Endothelial cell of umbilical vein (primary cell): ENCODE data around the gene CLIP4. TPM values are rescaled to one million over a fixed set of nuclear protein-coding genes. Genes with fewer than 3 reads are reported as not detected.

Source experiments
- BruUV-seq: library from RNA; stranded (reverse); fragments of 400-500 nt; replicated peaks from 2 replicates; lab custom pipeline; 2021; lab: Mats Ljungman, UMichigan
- CTCF ChIA-PET: fragments of 300-600, 350-600 bp; sonication (Branson Sonifier 250); formaldehyde crosslinking; loops from one replicate; lab custom pipeline; 2021; ENCODE audit warnings: antibody characterized with exemption, inconsistent platforms; lab: Charles Lee
- POLR2A ChIA-PET: fragments of 300-600, 350-600 bp; sonication (Branson Sonifier 250); formaldehyde crosslinking; loops from one replicate; lab custom pipeline; 2021; ENCODE audit warnings: antibody characterized with exemption, inconsistent platforms; lab: Charles Lee
- DNase-seq: peaks from one replicate; pipeline ENCODE4 v3.0.0-alpha.2; 2011; ENCODE audit warnings: low read depth, low spot score
- FAIRE-seq: peaks from 2 replicates; lab custom pipeline; 2011; peaks lifted over from hg19 to GRCh38; lab: Jason Lieb, UNC
- H2AFZ ChIP-seq: 2 replicates; pipeline ENCODE4 v1.6.0; 2012; ENCODE audit warnings: low read depth, low read length, control low read depth, inconsistent platforms
- H3K27ac ChIP-seq: 2 replicates; pipeline ENCODE4 v1.5.1; 2011; ENCODE audit warnings: low read depth, mild to moderate bottlenecking, control low read depth, low read length, moderate library complexity; ENCODE audit not compliant: insufficient read depth
- H3K27me3 ChIP-seq, 2 experiments: 2 replicates each; pipeline versions ENCODE4 v1.6.0 to v1.6.1; 2011; ENCODE audit warnings: low read length in 2 of 2, mixed read lengths in 1 of 2; ENCODE audit not compliant: control insufficient read depth in 2 of 2, insufficient read depth in 2 of 2
- H3K36me3 ChIP-seq, 2 experiments: 2 replicates in 1 of 2; 3 replicates in 1 of 2; pipeline ENCODE4 v1.5.1; 2011; ENCODE audit warnings: low read length in 2 of 2, mild to moderate bottlenecking in 1 of 2, moderate library complexity in 1 of 2; ENCODE audit not compliant: control insufficient read depth in 2 of 2, insufficient read depth in 2 of 2; ENCODE audit errors: extremely low read depth in 1 of 2
- H3K4me1 ChIP-seq: 3 replicates; pipeline ENCODE4 v1.5.1; 2011; ENCODE audit warnings: mild to moderate bottlenecking, low read length; ENCODE audit not compliant: control insufficient read depth, insufficient read depth; ENCODE audit errors: extremely low read depth
- H3K4me2 ChIP-seq: 2 replicates; pipeline ENCODE4 v1.6.1; 2011; ENCODE audit warnings: low read length, control low read depth, mixed read lengths; ENCODE audit not compliant: insufficient read depth
- H3K4me3 ChIP-seq, 3 experiments: fragments of 200-600 bp in 1 of 3; sonication (generic), shearing (Covaris generic) in 1 of 3; replicated peaks in 1 of 3; 2 replicates each; pipeline ENCODE4 v1.5.1; 2011 to 2016; ENCODE audit warnings: control low read depth in 3 of 3, low read length in 3 of 3, mild to moderate bottlenecking in 2 of 3, inconsistent platforms in 1 of 3, low read depth in 1 of 3, moderate library complexity in 1 of 3; ENCODE audit not compliant: insufficient read depth in 1 of 3
- H3K79me2 ChIP-seq: 2 replicates; pipeline ENCODE4 v1.6.0; 2012; ENCODE audit warnings: low read length, inconsistent platforms; ENCODE audit not compliant: control insufficient read depth, insufficient read depth
- H3K9ac ChIP-seq: replicated peaks from 2 replicates; pipeline ENCODE3; 2011; ENCODE audit warnings: low read length, control low read depth; ENCODE audit not compliant: insufficient read depth; ENCODE audit errors: extremely low read depth
- H3K9me1 ChIP-seq: replicated peaks from 3 replicates; pipeline ENCODE4 v1.6.0; 2011; ENCODE audit warnings: mild to moderate bottlenecking, low read length; ENCODE audit not compliant: control insufficient read depth, insufficient read depth; ENCODE audit errors: extremely low read depth
- H3K9me3 ChIP-seq: replicated peaks from 2 replicates; pipeline ENCODE4 v1.5.1; 2012; ENCODE audit warnings: low read length, inconsistent platforms; ENCODE audit not compliant: control insufficient read depth, insufficient read depth
- H4K20me1 ChIP-seq: replicated peaks from 2 replicates; pipeline ENCODE3; 2011; ENCODE audit warnings: mild to moderate bottlenecking, low read length; ENCODE audit not compliant: control insufficient read depth, insufficient read depth; ENCODE audit errors: extremely low read depth
- EZH2 ChIP-seq: IDR thresholded peaks from 2 replicates; pipeline ENCODE4 v1.6.1; 2012; ENCODE audit warnings: borderline replicate concordance, low read depth, mild to moderate bottlenecking, moderate library complexity, low read length, inconsistent platforms; ENCODE audit not compliant: severe bottlenecking
- FOS ChIP-seq: IDR thresholded peaks from 2 replicates; pipeline ENCODE4 v1.6.1; 2011; ENCODE audit warnings: mild to moderate bottlenecking, low read length, moderate library complexity, borderline replicate concordance; ENCODE audit not compliant: insufficient read depth
- GATA2 ChIP-seq: IDR thresholded peaks from 2 replicates; pipeline ENCODE4 v1.7.0; 2011; ENCODE audit warnings: low read depth, mild to moderate bottlenecking, moderate library complexity, mixed read lengths, low read length; ENCODE audit not compliant: insufficient read length, insufficient read depth
- JUN ChIP-seq: IDR thresholded peaks from 2 replicates; pipeline ENCODE4 v1.6.1; 2011; ENCODE audit warnings: borderline replicate concordance, low read depth; ENCODE audit not compliant: insufficient read length, insufficient read depth
- MYC ChIP-seq: IDR thresholded peaks from one replicate; pipeline ENCODE4 v1.6.1; 2011; ENCODE audit warnings: mild to moderate bottlenecking, low read depth, low read length
- POLR2A ChIP-seq: IDR thresholded peaks from 2 replicates; pipeline ENCODE4 v1.6.1; 2012; ENCODE audit warnings: low read depth, mild to moderate bottlenecking, control low read depth, low read length
- POLR2AphosphoS5 ChIP-seq: IDR thresholded peaks from 2 replicates; pipeline ENCODE4 v1.6.1; 2012; ENCODE audit warnings: low read depth, mild to moderate bottlenecking, control low read depth, low read length, moderate library complexity; ENCODE audit not compliant: insufficient read depth
- dilution Hi-C: fragments of 300-500 bp; cut with MboI; formaldehyde crosslinking; loops from one replicate; pipeline ENCODE4 v1.15.0; 2019; ENCODE audit warnings: low sequenced_read_pairs; ENCODE audit not compliant: extremely low pct_ligation_motif_present
- intact Hi-C: fragments of 100-400 bp; cut with micrococcal nuclease; formaldehyde crosslinking; loops from one replicate; pipeline ENCODE4 v1.10.0; 2022
- polyA plus RNA-seq, 4 experiments: library from polyadenylated mRNA; depleted of rRNA in 3 of 4; stranded (reverse) in 3 of 4; unstranded in 1 of 4; fragments of >200 nt; gene quantifications; 2 replicates each; pipeline versions ENCODE4 v1.2.1 to v1.2.3, GENCODE V29; 2011 to 2012; ENCODE audit warnings: missing spikeins in 1 of 4
- total RNA-seq: library from RNA; stranded (reverse); gene quantifications from 2 replicates; pipeline ENCODE4 v1.2.3, GENCODE V29; 2021
- TF ChIP-seq, protein P1 (sequence below), 2 donors: IDR thresholded peaks; 1 replicate in 1 of 2; 2 replicates in 1 of 2; pipeline ENCODE4 v1.5.1; 2011; ENCODE audit warnings: low read length in 2 of 2, mild to moderate bottlenecking in 2 of 2, moderate library complexity in 2 of 2, control low read depth in 1 of 2, inconsistent platforms in 1 of 2, low read depth in 1 of 2; ENCODE audit not compliant: insufficient read depth in 1 of 2; ENCODE audit errors: extremely low read depth in 1 of 2
- TF ChIP-seq, protein P2 (sequence below): IDR thresholded peaks from 2 replicates; pipeline ENCODE4 v1.6.1; 2011; ENCODE audit not compliant: insufficient read depth, insufficient read length

Gene CLIP4
- total and polyA plus RNA-seq, 2 donors (not counting 3 experiments of a cell fraction or from before 2014, with no cell fraction given): 9.2 to 24.0 TPM

DNA sequence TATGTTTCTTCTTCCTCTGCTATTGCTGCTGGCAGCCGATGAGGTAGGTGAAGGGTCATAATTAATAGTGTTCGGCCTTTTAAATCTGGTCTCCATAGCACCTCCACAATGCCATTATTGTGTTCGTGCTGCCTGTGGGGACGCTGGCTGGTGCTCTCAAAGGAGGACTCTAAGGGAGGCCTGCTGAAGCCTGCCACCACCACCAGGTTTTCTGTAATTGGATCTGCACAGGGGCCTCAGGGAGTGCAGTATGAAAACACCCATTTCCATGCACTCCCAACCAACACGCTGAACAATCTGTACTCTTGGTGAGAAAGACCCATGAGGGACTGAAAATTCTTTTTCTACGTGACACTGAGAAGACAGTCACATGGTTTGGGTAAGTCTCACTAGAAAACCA, 17.6 kb upstream of the CLIP4 start:
- POLR2A ChIA-PET: no interaction called here

More for the DNA sequence above, 17.6 kb upstream of the CLIP4 start:
- no peak overlapping the region for H3K4me3 ChIP-seq
- no peak overlapping the region for H3K4me2 ChIP-seq
- FAIRE-seq (no peak), DNase-seq (no peak)
- no peaks in the 10 kb centered on the region for H3K9me3 ChIP-seq
- H3K79me2 ChIP-seq: no peaks in the 10 kb centered on the region
- no peaks in the 10 kb centered on the region for H3K9me1 ChIP-seq
- no peaks in the 10 kb centered on the region for H3K36me3 ChIP-seq
- no peak overlapping the region for H3K9ac ChIP-seq
- BruUV-seq: no TSS peak
- CTCF ChIA-PET: no interaction called here
- H4K20me1 ChIP-seq: no peaks in the 10 kb centered on the region
- no peak for TF ChIP-seq MYC
- TF ChIP-seq JUN: no peak
- TF ChIP-seq, protein P1, sequence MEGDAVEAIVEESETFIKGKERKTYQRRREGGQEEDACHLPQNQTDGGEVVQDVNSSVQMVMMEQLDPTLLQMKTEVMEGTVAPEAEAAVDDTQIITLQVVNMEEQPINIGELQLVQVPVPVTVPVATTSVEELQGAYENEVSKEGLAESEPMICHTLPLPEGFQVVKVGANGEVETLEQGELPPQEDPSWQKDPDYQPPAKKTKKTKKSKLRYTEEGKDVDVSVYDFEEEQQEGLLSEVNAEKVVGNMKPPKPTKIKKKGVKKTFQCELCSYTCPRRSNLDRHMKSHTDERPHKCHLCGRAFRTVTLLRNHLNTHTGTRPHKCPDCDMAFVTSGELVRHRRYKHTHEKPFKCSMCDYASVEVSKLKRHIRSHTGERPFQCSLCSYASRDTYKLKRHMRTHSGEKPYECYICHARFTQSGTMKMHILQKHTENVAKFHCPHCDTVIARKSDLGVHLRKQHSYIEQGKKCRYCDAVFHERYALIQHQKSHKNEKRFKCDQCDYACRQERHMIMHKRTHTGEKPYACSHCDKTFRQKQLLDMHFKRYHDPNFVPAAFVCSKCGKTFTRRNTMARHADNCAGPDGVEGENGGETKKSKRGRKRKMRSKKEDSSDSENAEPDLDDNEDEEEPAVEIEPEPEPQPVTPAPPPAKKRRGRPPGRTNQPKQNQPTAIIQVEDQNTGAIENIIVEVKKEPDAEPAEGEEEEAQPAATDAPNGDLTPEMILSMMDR (IDR thresholded peaks at IDR 0.05; ENCODE audit: extremely low read depth in 1 of 2, insufficient read depth in 1 of 2, low read depth in 1 of 2, low read length in 2 of 2): no peak
- TF ChIP-seq GATA2: no peak
- TF ChIP-seq FOS: no peak
- no peak for TF ChIP-seq EZH2
- no peak for TF ChIP-seq POLR2AphosphoS5
- TF ChIP-seq POLR2A: no peak
- TF ChIP-seq, protein P2, sequence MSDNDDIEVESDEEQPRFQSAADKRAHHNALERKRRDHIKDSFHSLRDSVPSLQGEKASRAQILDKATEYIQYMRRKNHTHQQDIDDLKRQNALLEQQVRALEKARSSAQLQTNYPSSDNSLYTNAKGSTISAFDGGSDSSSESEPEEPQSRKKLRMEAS: no peak
- no peak overlapping the region for H2AFZ ChIP-seq
- dilution Hi-C loops: no loop called here
- H3K27ac ChIP-seq: no peak overlapping the region
- intact Hi-C loops: no loop called here
- H3K27me3 ChIP-seq: no peaks in the 10 kb centered on the region
- no peaks in the 10 kb centered on the region for H3K4me1 ChIP-seq
